HTERT RPE-1 (cell line): ENCODE results near the gene SAP30.

Source experiments
- in situ Hi-C: fragments of 300-500 bp; cut with MboI; formaldehyde crosslinking; loops from 4 replicates; pipeline ENCODE4 v1.14.3; 2020; ENCODE audit warnings: low sequenced_read_pairs

The SAP30 gene

DNA sequence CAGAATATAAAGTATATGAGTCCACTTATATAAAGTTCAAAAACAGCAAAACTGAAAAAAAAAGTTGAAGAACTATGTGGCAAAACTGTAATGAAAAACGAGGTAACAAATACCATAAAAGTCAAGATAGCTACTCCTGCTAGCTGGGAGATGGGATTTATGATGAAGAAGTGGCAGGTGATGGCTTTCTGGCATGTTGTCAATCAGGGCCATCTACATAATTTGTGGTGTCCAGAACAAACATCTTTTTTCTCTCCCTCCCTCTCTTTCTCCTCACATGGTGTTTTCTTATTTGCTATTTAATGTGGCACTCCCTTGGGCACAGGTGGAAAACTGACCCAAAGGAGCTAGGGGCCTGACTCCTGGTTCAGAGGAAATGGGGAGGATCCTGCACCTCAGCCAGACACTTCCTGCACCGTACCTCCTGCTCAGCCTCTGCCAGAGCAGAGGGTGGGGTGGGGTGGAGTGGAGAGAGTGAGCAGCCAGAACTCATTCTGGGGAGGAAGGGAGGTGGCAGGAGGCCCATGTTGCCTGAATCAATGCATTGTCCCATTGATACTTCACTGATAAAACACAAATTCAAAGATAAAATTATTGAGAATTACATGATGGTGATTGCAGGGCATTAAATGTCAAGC lies 5.3 kb upstream of the SAP30 start:
- in situ Hi-C loops: no loop called here

DNA sequence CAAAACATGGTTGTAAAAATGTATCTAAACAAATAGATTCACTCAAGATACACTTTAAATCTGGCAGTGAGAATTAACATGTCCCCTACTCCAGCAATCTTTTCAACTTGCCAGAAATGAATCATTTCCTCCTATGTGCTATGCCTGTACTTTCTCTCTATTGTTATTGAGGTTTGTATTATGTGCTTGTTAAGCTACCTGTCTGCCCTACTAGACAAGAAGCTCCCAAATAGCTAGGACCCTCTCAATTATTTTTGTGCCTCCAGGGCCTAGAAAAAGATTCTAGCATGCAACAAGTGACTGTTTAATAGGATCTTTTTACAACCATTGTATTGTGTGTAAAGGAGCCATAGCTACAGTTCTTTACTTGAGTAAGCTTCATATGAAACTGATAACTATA lies 3.5 kb upstream of the SAP30 start:
- in situ Hi-C loops: no loop called here

DNA sequence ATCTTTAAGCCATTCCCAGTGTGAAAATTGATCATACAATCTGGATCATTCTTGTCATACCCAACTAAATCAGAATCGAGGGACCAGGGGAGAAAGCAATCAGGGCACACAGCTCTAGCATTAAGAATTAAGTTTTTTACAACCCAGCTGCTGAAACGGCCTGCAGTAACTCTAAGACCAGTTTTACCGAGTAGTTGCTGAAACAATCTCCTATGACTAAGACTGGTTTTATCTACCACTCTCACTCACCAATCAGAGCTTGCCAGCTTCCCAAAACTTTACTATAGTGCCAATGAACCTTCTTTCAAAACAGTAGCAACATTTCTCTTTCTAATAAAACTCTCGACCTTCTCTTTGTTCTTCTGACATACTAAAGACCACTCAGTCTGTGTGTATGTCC lies 2.8 kb upstream of the SAP30 start:
- in situ Hi-C loops: no loop called here

DNA sequence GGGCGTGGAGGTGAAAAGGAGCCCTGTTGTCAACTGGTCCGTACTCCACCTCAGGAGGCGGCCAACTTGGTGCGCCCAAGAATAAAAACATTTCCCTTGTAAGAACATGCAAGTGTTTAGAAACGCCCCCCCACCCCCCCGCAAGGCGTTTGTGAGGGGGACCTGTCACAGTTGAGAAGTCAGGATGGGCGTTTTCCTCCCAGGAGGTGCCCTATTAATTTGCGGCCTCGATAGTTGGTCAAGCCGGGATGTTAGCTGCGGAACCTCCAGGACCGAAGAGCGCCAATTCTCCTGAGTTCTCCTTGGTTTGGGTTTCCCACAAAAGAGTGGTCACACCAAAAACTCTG lies 651 bp upstream of the SAP30 start:
- in situ Hi-C loops: no loop called here

DNA sequence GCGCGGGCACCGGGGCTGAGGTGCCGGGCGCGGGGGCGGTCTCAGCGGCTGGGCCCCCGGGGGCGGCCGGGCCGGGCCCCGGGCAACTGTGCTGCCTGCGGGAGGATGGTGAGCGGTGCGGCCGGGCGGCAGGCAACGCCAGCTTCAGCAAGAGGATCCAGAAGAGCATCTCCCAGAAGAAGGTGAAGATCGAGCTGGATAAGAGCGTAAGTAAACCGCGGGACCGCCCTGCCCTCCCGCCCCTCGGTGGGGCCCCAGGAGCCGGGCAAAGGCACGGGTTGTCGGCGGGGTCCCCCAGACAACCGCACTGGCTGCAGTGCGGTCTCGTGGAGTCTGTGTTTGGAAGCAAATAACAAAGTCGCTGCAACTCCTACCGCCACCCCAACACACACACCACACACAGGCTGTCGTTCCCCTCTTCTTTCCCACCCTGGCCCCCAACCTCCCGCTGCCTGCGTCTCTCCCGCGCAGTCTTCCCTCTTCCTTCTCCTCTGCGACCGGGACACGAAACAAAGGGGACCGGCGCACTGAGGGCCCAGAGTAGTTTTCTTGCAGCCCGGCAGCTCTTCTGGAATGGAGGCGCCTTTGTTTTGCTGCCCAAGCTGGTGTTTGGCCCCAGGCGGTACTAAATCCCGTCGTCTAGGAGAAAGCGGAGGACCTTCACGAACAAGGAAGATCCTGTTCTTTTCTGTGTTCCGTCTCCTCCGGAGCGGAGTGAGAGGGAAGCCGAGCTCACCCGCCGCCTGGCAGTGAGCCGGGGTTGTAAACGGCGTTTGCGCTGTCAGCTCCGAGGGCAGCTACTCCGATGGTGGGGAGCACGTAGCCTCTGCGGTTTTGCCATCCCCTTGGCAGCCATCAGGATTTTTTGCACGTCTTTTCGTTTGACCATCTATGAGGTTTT lies 788 bp downstream of the SAP30 start:
- in situ Hi-C loops: no loop called here

DNA sequence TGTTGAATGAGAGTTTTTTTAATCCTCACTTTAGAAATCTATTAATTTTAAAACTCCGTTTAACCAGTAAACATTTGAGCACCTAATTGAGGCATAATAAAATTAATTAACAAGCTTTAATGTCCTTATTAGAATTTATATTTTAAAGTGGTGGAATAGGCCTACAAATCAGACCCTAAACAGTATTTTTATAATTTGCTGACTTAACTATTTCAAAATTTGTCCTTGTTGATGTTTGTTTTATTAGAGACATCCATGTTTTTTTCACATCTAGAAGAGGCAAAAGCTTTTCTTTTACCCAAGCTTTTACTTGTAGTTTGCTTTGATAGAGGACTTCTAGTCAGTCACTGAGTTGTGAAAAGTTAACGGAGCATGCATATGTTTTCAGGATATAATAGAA lies 3.8 kb downstream of the SAP30 start:
- in situ Hi-C loops: no loop called here

DNA sequence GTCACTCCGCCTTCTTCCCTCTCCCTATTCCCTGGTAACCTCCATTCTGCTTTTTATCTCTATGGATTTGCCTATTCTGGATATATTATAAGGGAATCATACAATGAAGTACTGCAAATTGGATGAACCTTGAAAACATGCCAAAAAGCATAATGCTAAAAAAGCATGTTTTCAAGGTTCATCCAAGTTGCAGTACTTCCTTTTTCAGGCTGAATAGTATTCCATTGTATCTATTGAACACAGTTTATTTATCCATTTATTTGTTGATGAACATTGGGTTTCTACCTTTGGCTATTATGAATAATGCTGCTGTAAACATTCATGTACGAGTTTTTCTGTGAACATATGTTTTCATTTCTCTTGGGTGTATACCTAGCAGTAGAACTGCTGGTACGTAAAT lies 9.2 kb downstream of the SAP30 start:
- in situ Hi-C loops: no loop called here

DNA sequence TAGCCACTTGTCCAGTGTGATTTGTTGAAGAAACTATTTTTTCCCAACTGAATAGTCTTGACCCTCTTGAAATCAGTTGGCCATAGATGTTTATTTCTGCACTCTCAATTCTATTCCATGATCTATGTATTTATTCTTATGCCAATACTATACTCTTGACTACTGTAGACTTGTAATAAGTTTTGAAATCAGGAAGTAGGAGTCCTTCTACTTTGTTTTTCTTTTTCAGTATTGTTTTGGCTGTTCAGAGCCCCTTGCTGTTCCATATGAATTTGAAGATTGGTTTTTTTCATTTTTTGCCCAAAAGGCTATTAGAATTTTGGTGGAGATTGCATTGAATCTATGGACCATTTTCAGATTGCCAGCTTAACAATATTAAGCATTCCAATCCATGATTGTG lies 10.2 kb downstream of the SAP30 start:
- in situ Hi-C loops: no loop called here

DNA sequence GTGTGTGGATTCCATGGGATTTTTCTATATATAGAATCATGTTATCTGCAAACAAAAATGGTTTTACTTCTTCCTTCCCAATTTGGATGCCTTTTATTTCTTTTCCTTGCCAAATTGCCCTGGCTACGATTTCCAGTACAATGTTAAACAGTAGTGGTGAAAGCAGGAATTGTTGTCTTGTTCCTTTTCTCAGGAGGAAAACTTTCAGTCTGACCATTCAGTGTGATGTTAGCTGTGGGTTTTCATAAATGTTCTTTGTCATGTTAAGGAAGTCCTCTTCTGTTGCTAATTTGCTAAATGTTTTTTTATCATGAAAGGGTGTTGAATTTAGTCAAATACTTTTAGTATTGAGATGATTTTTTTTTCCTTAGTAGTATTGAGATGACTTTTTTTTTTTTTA lies 10.9 kb downstream of the SAP30 start:
- in situ Hi-C loops: no loop called here

DNA sequence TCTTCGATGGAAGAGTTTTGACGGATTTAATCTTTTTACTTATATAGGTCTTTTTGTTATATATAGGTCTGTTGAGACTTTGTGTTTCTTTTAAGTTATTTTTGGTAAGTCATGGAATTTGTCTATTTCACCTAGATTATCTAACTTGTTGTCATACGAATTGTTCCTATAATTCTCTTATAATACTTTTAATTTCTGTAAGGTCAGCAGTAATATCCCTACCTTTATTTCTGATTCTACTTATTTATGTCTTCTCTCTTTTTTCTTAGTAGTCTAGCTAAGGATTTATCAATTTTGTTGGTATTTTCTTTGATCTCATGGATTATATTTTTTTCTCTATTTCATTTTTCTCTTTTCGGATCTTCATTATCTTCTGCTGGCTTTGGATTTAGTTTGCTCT lies 11.6 kb downstream of the SAP30 start:
- in situ Hi-C loops: no loop called here

DNA sequence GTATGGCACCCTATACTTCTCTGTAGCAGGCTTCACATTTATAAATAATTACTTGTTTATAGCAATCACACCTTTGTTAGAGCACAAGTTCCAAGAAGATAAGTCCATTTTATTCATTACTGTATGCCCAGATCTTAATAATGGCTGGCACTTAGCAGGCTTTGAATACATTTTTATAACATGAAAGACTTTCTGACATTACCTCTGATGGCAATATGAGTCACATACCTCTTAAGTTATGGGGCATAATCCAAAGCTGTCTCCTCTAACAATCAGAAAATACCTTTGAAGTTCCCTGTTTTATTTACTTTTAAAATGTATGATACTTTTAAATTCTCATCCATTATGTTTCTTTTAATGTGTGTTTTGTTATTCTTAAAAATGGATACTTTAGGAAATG lies 16.0 kb downstream of the SAP30 start:
- in situ Hi-C loops: no loop called here

DNA sequence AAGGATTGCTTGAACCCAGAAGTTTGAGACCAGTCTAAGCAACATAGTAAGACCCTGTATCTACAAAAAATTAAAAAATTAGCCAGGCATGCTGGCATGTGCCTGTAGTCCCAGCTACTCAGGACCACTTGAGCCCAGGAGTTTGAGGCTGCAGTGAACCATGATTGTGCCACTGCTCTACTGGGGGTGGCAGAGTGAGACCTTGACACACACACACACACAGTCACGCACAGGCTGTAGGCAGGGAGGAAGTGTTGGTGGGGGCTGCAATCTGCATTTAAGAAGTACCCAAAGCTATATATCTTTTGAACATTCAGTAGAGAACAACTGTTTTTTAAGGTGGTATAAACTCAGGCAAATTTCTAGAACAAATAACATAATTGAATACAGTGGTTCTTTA lies 20.9 kb downstream of the SAP30 start:
- in situ Hi-C loops: no loop called here

DNA sequence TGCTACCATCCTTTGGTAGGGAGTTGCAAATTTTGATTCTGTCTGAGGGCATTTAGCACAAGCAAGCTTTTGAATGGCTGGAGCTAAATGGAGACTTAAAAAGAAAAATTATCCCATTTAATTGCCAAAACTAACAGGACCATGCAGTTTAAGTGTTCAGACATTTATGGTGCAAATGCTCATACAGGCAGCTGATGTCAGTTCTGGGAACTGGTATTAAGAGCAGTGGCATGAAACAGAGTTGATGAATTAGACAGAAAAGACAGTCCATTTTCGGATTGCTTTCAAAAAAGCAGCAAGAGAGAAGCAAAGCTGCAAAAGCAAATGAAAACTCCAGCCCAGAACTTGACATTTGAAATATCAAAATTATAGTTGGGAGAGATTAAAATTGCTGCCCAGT lies 26.9 kb downstream of the SAP30 start:
- in situ Hi-C loops: no loop called here

DNA sequence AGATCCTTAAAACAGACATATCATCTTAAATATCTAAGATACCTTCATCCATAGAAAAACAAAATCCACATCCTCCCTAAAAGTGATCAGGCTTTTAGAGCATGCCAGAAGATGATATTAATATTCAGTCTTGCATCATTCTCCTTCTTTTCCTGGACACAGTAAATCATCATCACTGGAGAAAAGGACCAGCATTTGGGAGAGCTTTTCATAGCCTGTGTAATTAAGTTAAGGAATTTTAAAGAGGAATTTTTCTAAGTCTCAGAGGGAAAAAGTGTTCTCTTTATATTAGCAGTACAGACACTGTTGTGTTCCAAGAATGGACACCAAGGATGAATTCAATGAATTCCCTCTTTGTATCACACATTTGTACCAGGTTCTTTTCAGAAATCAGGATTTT lies 27.5 kb downstream of the SAP30 start:
- in situ Hi-C loops: no loop called here

DNA sequence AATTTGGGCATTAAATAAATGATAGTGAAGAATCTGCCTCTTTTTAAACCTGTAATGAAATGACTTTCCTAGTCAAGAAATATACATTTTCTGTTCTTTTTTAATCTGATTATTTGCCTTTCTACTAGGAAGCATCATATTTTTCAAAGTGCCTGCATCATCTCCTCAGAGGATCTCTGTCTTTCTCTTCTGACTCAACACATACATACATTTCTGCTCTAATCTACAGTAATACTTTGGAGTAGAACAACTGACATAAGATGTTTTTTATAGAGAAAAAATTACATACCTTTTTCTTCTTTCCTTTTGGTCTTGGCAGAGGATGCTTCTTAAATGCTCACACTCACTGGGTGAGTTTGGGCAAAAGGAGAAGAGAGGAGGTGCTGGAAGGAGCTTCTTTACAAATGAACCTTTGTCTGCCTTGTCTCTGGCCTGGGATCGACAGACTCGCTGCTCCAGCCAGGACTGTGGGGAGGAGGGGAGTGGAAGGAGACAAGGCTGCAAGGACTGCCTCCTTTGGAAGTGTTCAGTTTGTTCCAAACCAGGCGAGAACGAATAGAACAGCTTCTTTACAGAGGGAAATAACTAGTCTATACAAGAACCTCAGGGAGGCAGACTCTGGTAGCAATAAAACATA lies 28.1 kb downstream of the SAP30 start, which contains the start of gene SCRG1:
Gene SCRG1, minus strand, starts transcription at position 338 of the 637 bp plus-strand sequence. CDS start 7,702 bp downstream, outside the sequence.
- in situ Hi-C loops: no loop called here

DNA sequence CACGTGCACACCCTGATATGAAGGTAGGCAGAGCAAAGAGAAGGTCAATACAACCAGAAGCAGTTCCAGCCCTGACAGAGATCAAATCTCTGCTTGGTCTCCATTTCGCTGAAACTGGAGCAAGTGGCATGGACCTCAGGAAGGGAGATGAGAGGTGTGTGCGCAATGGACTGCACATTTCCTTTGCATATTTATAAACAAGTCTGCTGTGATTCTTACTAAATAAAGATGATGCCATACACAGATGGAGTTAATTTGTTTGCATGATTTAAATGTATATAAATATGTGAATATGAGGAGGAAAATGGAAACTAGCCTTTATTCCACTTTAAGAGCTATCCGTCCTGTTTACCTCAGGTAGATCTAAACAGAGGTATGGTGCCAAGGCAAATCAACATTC lies 30.3 kb downstream of the SAP30 start:
- in situ Hi-C loops: no loop called here

DNA sequence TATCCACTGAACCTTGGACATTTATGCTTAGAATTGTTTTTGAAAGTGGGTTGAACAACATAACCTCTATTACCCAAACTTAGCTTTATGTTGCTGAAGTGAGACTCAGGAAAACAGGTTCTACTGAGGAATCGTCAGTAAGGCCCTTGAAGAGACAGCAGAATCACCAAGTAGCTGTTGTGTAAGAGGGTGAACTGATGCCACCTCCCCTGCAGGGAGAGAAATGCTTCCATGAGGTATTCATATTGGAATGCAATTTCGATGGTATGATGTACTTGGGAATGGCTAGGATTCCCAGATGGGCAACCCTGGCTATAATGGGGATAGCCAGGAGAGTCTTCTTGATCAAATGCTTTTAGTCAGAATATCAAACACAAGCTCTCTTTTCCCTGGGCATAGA lies 32.3 kb downstream of the SAP30 start:
- in situ Hi-C loops: no loop called here

DNA sequence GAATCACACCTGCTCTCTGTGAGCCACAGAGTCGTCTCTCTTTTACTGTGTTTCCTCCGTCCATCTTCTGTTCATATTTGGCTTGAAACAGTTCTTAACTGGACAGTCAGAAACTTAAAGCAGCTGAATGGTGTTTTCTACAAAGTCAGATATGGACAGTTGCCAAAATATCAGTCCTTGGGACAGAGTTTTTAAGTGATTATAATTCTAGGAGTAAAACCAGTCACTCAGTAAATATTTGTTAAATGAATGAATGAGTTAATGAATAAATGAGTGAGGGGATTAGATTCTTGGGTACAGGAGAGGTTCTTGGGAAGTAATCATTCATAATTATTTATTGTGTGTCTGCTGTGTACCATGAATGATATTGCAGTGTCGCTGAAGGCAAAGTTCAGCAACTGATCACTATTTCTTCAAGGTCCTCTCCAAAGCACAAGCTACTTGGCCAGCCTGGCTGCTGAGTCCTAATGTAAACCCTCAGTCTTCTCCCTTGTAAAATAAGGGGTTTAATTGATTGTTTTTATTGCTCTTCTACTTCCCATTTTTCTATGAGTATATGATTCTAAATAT lies 33.6 kb downstream of the SAP30 start:
- in situ Hi-C loops: no loop called here

DNA sequence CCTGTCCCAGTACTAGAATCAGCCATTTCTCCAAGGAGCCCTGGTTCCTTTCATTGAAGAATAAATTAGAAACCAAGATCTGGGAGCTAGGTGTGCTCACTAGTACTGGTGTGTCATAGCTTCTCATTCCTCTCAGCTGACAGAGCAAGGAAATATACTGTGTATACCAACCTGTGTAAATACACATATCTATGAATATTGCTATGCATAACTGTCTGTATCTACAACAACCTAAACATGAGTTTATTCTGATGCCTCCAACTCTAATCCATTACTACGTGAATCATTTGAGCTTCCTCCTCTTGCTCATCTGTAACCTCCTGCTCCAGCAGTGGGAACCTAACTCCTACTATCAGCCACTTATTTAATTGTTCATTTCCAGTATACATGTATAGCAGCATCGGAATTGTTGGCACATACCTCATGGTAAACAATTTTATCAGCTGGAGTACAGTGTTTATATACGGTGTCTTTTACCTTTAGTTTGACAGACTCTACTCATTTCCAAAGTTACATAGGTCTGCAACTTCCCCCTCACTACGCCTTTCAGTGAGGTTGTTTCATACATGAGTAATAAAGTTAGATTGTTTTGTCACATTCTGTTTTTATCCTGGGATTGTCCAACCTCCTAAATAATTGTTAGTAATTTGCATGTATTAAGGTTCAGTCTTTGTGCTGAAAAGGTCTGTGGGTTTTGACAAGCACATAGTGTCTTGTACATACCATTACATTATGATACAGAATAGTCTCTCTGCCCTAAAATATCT lies 35.3 kb downstream of the SAP30 start:
- in situ Hi-C loops: no loop called here

DNA sequence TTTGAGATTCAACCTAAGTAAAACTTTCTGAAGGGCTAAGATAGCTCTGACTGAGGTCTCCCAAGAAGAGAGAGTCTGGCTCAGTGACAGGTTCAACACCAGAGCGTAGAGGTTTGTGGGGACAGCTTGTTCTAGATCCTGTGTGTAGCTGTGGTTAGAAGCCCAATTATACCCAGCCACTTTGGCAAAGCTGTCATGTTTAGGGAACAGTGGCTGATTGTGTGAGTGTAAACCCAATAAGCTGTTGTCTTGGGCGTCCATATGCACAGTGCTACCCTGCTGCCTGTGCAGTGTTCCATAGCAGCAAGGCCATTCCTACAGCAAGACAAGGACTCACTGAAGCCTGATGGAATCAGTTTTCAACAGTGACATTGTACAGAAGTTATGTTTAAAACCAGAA lies 39.3 kb downstream of the SAP30 start:
- in situ Hi-C loops: no loop called here

DNA sequence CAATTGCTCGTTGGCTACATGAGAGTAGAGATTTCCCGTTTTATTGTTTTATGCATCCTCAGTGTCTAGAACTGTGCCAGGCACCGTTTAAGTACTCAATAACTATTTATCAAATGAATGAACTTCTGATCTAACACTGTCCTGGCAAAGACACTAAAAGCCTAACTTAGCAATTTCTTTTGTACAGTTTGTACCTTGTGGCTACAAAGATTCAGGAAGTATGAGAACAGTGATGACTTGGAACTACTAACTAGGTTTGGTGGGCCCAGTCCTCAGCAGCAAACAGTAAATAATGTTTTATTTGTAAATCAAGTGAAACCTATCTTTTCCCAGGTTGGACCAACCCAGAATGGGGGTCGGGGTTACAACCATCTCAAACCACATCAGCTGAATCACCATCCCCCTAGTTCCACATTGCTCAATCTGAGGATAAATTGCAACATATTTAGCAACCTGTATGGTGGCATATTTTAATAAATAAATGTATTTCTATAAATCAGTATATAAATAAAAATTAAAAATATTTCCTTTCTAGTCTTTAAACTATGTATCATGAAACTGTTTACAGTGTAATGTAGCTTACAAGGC lies 40.4 kb downstream of the SAP30 start:
- in situ Hi-C loops: no loop called here
